Testis (tissue), 2 donors: Measurements from ENCODE around the gene PITPNC1.

Source experiments
- CTCF ChIP-seq, 3 experiments: fragments of 450-650 bp in 2 of 3; fragments of 200-600 bp in 1 of 3; sonication (generic) in 1 of 3; IDR thresholded peaks; one replicate each; pipeline ENCODE4 v1.5.1; 2016 to 2019; ENCODE audit warnings: antibody characterized with exemption in 3 of 3, mild to moderate bottlenecking in 2 of 3, moderate library complexity in 1 of 3
- POLR2A ChIP-seq: fragments of 450-650 bp; IDR thresholded peaks from one replicate; pipeline ENCODE4 v1.6.1; 2017; ENCODE audit warnings: antibody characterized with exemption, mild to moderate bottlenecking, moderate library complexity

GRCh38 chr17:67477687-67478086 lies 100.6 kb downstream of the PITPNC1 start:
- no peak for TF ChIP-seq CTCF (IDR thresholded peaks at IDR 0.05)
- no peak for TF ChIP-seq POLR2A
